Measurements from ENCODE around the gene SPDYE5.
A peak's percentile ranks its signal among the peaks of the same experiment; 100 is the strongest.
"Not testable (repeated sequence)": the region's sequence is repeated elsewhere in the genome, so short reads cannot be mapped to it uniquely, and the experiment has no call there.

SPDYE5 gene

GRCh38 chr7:75492020-75492419 is at the start of gene SPDYE5:
TSS of gene SPDYE5 (plus strand) at chr7:75492320. CDS start at chr7:75494048, 1,728 bp downstream.
- H3K4me1 ChIP-seq; DNase-seq (ENCODE audit: low spot score in 2 of 2); H3K36me3 ChIP-seq (replicated peaks); H3K9me3 ChIP-seq; in situ Hi-C loops (cut with MboI; ENCODE audit: low sequenced_read_pairs); H3K27me3 ChIP-seq (ENCODE audit: low read depth); H3K4me3 ChIP-seq: not testable (repeated sequence)

- H3K4me3 ChIP-seq: peak overlapping the region; percentile 34; the same call in 1 of the 2 replicates
- in situ Hi-C loops (cut with MboI; ENCODE audit: low sequenced_read_pairs); H3K4me1 ChIP-seq; H3K9me3 ChIP-seq; H3K27me3 ChIP-seq (ENCODE audit: low read depth): not testable (repeated sequence)
- peaks cover 24% of the 10 kb centered on the region for H3K36me3 ChIP-seq (replicated peaks)
- DNase-seq (ENCODE audit: low spot score in 2 of 2): peak in 1 of 2 experiments; percentile 35
Measured at GRCh38 chr7:75442465-75443111, 49.5 kb upstream of the SPDYE5 start.

GRCh38 chr7:75449946-75450345 is 42.2 kb upstream of the SPDYE5 start:
- H3K27me3 ChIP-seq (ENCODE audit: low read depth); DNase-seq (ENCODE audit: low spot score in 2 of 2); H3K9me3 ChIP-seq; H3K4me1 ChIP-seq; in situ Hi-C loops (cut with MboI; ENCODE audit: low sequenced_read_pairs); H3K36me3 ChIP-seq (replicated peaks); H3K4me3 ChIP-seq: not testable (repeated sequence)

- H3K4me3 ChIP-seq; DNase-seq (ENCODE audit: low spot score in 2 of 2); H3K27me3 ChIP-seq (ENCODE audit: low read depth); in situ Hi-C loops (cut with MboI; ENCODE audit: low sequenced_read_pairs); H3K4me1 ChIP-seq; H3K9me3 ChIP-seq; H3K36me3 ChIP-seq (replicated peaks): not testable (repeated sequence)
Measured at GRCh38 chr7:75452494-75452955, 39.6 kb upstream of the SPDYE5 start.

- H3K27me3 ChIP-seq (ENCODE audit: low read depth); H3K9me3 ChIP-seq; H3K4me1 ChIP-seq; DNase-seq (ENCODE audit: low spot score in 2 of 2); H3K36me3 ChIP-seq (replicated peaks); in situ Hi-C loops (cut with MboI; ENCODE audit: low sequenced_read_pairs); H3K4me3 ChIP-seq: not testable (repeated sequence)
Measured at GRCh38 chr7:75456403-75456802, 35.7 kb upstream of the SPDYE5 start.

GRCh38 chr7:75458034-75458433 is 34.1 kb upstream of the SPDYE5 start:
- H3K4me1 ChIP-seq; H3K27me3 ChIP-seq (ENCODE audit: low read depth); H3K4me3 ChIP-seq; in situ Hi-C loops (cut with MboI; ENCODE audit: low sequenced_read_pairs); DNase-seq (ENCODE audit: low spot score in 2 of 2); H3K36me3 ChIP-seq (replicated peaks); H3K9me3 ChIP-seq: not testable (repeated sequence)

- H3K4me1 ChIP-seq; H3K27me3 ChIP-seq (ENCODE audit: low read depth); in situ Hi-C loops (cut with MboI; ENCODE audit: low sequenced_read_pairs); H3K36me3 ChIP-seq (replicated peaks); H3K4me3 ChIP-seq; H3K9me3 ChIP-seq; DNase-seq (ENCODE audit: low spot score in 2 of 2): not testable (repeated sequence)
Measured at GRCh38 chr7:75460541-75460940, 31.6 kb upstream of the SPDYE5 start.

- in situ Hi-C loops (cut with MboI; ENCODE audit: low sequenced_read_pairs); H3K4me1 ChIP-seq; H3K36me3 ChIP-seq (replicated peaks); H3K4me3 ChIP-seq; H3K27me3 ChIP-seq (ENCODE audit: low read depth); DNase-seq (ENCODE audit: low spot score in 2 of 2); H3K9me3 ChIP-seq: not testable (repeated sequence)
Measured at GRCh38 chr7:75470166-75470565, 22.0 kb upstream of the SPDYE5 start.

- H3K36me3 ChIP-seq (replicated peaks); in situ Hi-C loops (cut with MboI; ENCODE audit: low sequenced_read_pairs); H3K27me3 ChIP-seq (ENCODE audit: low read depth); H3K9me3 ChIP-seq; H3K4me3 ChIP-seq; H3K4me1 ChIP-seq; DNase-seq (ENCODE audit: low spot score in 2 of 2): not testable (repeated sequence)
Measured at GRCh38 chr7:75477457-75477856, 14.7 kb upstream of the SPDYE5 start.

- H3K36me3 ChIP-seq (replicated peaks); H3K4me1 ChIP-seq; H3K27me3 ChIP-seq (ENCODE audit: low read depth); in situ Hi-C loops (cut with MboI; ENCODE audit: low sequenced_read_pairs); H3K4me3 ChIP-seq; H3K9me3 ChIP-seq; DNase-seq (ENCODE audit: low spot score in 2 of 2): not testable (repeated sequence)
Measured at GRCh38 chr7:75480313-75480712, 11.8 kb upstream of the SPDYE5 start.

- in situ Hi-C loops (cut with MboI; ENCODE audit: low sequenced_read_pairs); H3K27me3 ChIP-seq (ENCODE audit: low read depth); H3K4me1 ChIP-seq; H3K9me3 ChIP-seq; H3K36me3 ChIP-seq (replicated peaks): not testable (repeated sequence)
- H3K4me3 ChIP-seq: peak overlapping the region; percentile 67
- DNase-seq (ENCODE audit: low spot score in 2 of 2): peak in 1 of 2 experiments; percentile 16
Measured at GRCh38 chr7:75485355-75485978, 6.7 kb upstream of the SPDYE5 start.

GRCh38 chr7:75485979-75486643 is 6.0 kb upstream of the SPDYE5 start, which contains the start of gene POM121C:
TSS of gene POM121C (minus strand) at chr7:75486299. CDS start at chr7:75441496, 44,803 bp downstream.
- peak; percentile 84 to 94 for DNase-seq (ENCODE audit: low spot score in 2 of 2)
- peak within 1 kb of the TSS; percentile 67 for H3K4me3 ChIP-seq
- H3K9me3 ChIP-seq; H3K27me3 ChIP-seq (ENCODE audit: low read depth); H3K4me1 ChIP-seq; in situ Hi-C loops (cut with MboI; ENCODE audit: low sequenced_read_pairs); H3K36me3 ChIP-seq (replicated peaks): not testable (repeated sequence)

GRCh38 chr7:75509033-75509432 is 16.9 kb downstream of the SPDYE5 start:
- H3K4me1 ChIP-seq; H3K4me3 ChIP-seq; DNase-seq (ENCODE audit: low spot score in 2 of 2); H3K9me3 ChIP-seq; H3K36me3 ChIP-seq (replicated peaks); H3K27me3 ChIP-seq (ENCODE audit: low read depth); in situ Hi-C loops (cut with MboI; ENCODE audit: low sequenced_read_pairs): not testable (repeated sequence)

- H3K36me3 ChIP-seq (replicated peaks): peaks cover 31% of the 10 kb centered on the region
- H3K9me3 ChIP-seq; H3K4me3 ChIP-seq; H3K4me1 ChIP-seq; in situ Hi-C loops (cut with MboI; ENCODE audit: low sequenced_read_pairs); H3K27me3 ChIP-seq (ENCODE audit: low read depth); DNase-seq (ENCODE audit: low spot score in 2 of 2): not testable (repeated sequence)
Measured at GRCh38 chr7:75518842-75519241, 26.7 kb downstream of the SPDYE5 start.
